ENCODE results near the gene PTPRN2.
"Not testable (repeated sequence)": the region's sequence is repeated elsewhere in the genome, so short reads cannot be mapped to it uniquely, and the experiment has no call there.

Gene PTPRN2

DNA sequence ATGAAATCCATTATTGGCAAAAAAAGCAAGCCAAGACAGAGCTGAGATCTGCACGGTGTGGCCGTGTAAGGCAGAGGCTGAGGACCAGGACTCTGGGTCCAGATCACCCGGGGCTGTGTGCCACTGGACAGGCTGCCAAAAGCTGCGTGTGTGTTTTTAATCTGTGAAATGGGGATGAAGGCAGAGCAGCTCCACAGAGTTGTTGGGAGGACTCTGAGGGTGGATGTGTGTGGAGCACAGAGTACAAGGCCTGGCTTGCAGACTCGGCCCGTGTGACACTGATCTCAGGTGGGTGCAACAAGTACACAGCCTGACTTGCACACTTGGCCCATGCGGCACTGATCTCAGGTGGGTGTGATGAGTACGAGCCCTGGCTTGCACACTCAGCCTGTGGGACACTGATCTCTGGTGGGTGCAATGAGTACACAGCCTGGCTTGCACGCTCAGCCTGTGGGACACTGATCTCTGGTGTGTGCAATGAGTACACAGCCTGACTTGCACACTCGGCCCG, 921.0 kb downstream of the PTPRN2 start:
- H4K91ac ChIP-seq (ENCODE audit: low read depth, low read length, poor library complexity): no peak overlapping the region
- H3K4me3 ChIP-seq (ENCODE audit: low read length in 2 of 2): no peak overlapping the region
- H3K9ac ChIP-seq (ENCODE audit: low read depth, low read length, poor library complexity): no peak overlapping the region
- H3K18ac ChIP-seq (ENCODE audit: low read length): peak overlapping the region; percentile 33
- H3K79me1 ChIP-seq (ENCODE audit: low read depth, low read length): peaks cover 36% of the 10 kb centered on the region
- H3K23ac ChIP-seq (ENCODE audit: low read depth, low read length, poor library complexity): peak overlapping the region; percentile 66
- no peak for DNase-seq (ENCODE audit: low spot score)
- H2BK120ac ChIP-seq (ENCODE audit: low read depth, low read length): no peak overlapping the region
- H3K4ac ChIP-seq (ENCODE audit: low read length): no peak overlapping the region
- no CpG with 5 or more reads among the region's 11 CpGs for WGBS, 2 donors (ENCODE audit: extremely low coverage in 2 of 2, insufficient read length in 2 of 2, insufficient replicate concordance in 1 of 2)
- no peak overlapping the region for H3K4me2 ChIP-seq (ENCODE audit: insufficient read depth, low read length, poor library complexity, severe bottlenecking)
- peaks cover 21 to 97% of the 10 kb centered on the region in 2 donors for H3K36me3 ChIP-seq (replicated peaks in 1 of 2; ENCODE audit: control insufficient read depth in 2 of 2, insufficient read depth in 2 of 2, low read length in 2 of 2)
- H2BK12ac ChIP-seq (ENCODE audit: low read length): no peak overlapping the region
- peaks cover 18 to 33% of the 10 kb centered on the region in 2 donors for H3K4me1 ChIP-seq (ENCODE audit: control insufficient read depth in 2 of 2, insufficient read depth in 1 of 2, low read depth in 1 of 2, low read length in 2 of 2)
- H3K14ac ChIP-seq (ENCODE audit: low read length): peak overlapping the region; percentile 23
- H4K8ac ChIP-seq (ENCODE audit: low read depth, low read length): no peak overlapping the region
- no peaks in the 10 kb centered on the region for H3K9me3 ChIP-seq (replicated peaks in 1 of 2; ENCODE audit: control insufficient read depth in 2 of 2, insufficient read depth in 1 of 2, low read depth in 1 of 2, low read length in 2 of 2)
- H2AK5ac ChIP-seq (ENCODE audit: low read depth, low read length): no peak overlapping the region
- H2BK15ac ChIP-seq (ENCODE audit: low read length): no peak overlapping the region
- no peak overlapping the region for H2BK5ac ChIP-seq (ENCODE audit: low read length)
- peaks cover 0 to 2% (median 0%) of the 10 kb centered on the region in 3 experiments for H3K27me3 ChIP-seq (ENCODE audit: control insufficient read depth in 3 of 3, insufficient read depth in 3 of 3, low read depth in 1 of 3, low read length in 3 of 3)
- no peak overlapping the region for H2AFZ ChIP-seq (ENCODE audit: low read length)
- H3K27ac ChIP-seq (replicated peaks; ENCODE audit: low read length): no peak overlapping the region

DNA sequence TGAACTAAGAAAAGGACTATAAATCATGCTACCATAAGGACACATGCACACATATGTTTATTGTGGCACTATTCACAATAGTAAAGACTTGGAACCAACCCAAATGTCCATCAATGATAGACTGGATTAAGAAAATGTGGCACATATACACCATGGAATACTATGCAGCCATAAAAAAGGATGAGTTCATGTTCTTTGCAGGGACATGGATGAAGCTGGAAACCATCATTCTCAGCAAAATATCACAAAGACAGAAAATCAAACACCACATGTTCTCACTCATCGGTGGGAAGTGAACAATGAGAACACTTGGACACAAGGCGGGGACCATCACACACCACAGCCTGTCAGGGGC, 922.0 kb downstream of the PTPRN2 start:
- not testable (repeated sequence) for H3K9ac ChIP-seq (ENCODE audit: low read depth, low read length, poor library complexity); H3K9me3 ChIP-seq (replicated peaks in 1 of 2; ENCODE audit: control insufficient read depth in 2 of 2, insufficient read depth in 1 of 2, low read depth in 1 of 2, low read length in 2 of 2); H4K8ac ChIP-seq (ENCODE audit: low read depth, low read length); H3K4me3 ChIP-seq (ENCODE audit: low read length in 2 of 2); H2BK5ac ChIP-seq (ENCODE audit: low read length); H2BK15ac ChIP-seq (ENCODE audit: low read length); H3K4me2 ChIP-seq (ENCODE audit: insufficient read depth, low read length, poor library complexity, severe bottlenecking); H3K14ac ChIP-seq (ENCODE audit: low read length); H3K27ac ChIP-seq (replicated peaks; ENCODE audit: low read length); H2BK12ac ChIP-seq (ENCODE audit: low read length); H2AFZ ChIP-seq (ENCODE audit: low read length); H3K23ac ChIP-seq (ENCODE audit: low read depth, low read length, poor library complexity); H2AK5ac ChIP-seq (ENCODE audit: low read depth, low read length); DNase-seq (ENCODE audit: low spot score); H2BK120ac ChIP-seq (ENCODE audit: low read depth, low read length); H3K4ac ChIP-seq (ENCODE audit: low read length); H3K27me3 ChIP-seq (ENCODE audit: control insufficient read depth in 3 of 3, insufficient read depth in 3 of 3, low read depth in 1 of 3, low read length in 3 of 3); H4K91ac ChIP-seq (ENCODE audit: low read depth, low read length, poor library complexity); H3K18ac ChIP-seq (ENCODE audit: low read length)
- H3K4me1 ChIP-seq (ENCODE audit: control insufficient read depth in 2 of 2, insufficient read depth in 1 of 2, low read depth in 1 of 2, low read length in 2 of 2): peaks cover 10 to 26% of the 10 kb centered on the region in 2 donors
- WGBS, 2 donors (ENCODE audit: extremely low coverage in 2 of 2, insufficient read length in 2 of 2, insufficient replicate concordance in 1 of 2): no CpG with 5 or more reads among the region's 2 CpGs
- peaks cover 21 to 97% of the 10 kb centered on the region in 2 donors for H3K36me3 ChIP-seq (replicated peaks in 1 of 2; ENCODE audit: control insufficient read depth in 2 of 2, insufficient read depth in 2 of 2, low read length in 2 of 2)
- H3K79me1 ChIP-seq (ENCODE audit: low read depth, low read length): peaks cover 42% of the 10 kb centered on the region

GRCh38 chr7:157664871-157665633, 922.6 kb downstream of the PTPRN2 start:
- no peak overlapping the region for H4K91ac ChIP-seq (ENCODE audit: low read depth, low read length, poor library complexity)
- H3K4ac ChIP-seq (ENCODE audit: low read length): no peak overlapping the region
- no peak overlapping the region for H3K27ac ChIP-seq (replicated peaks; ENCODE audit: low read length)
- no peak overlapping the region for H3K14ac ChIP-seq (ENCODE audit: low read length)
- no peak overlapping the region for H2BK15ac ChIP-seq (ENCODE audit: low read length)
- peaks cover 21 to 97% of the 10 kb centered on the region in 2 donors for H3K36me3 ChIP-seq (replicated peaks in 1 of 2; ENCODE audit: control insufficient read depth in 2 of 2, insufficient read depth in 2 of 2, low read length in 2 of 2)
- no peak overlapping the region for H2AK5ac ChIP-seq (ENCODE audit: low read depth, low read length)
- H3K18ac ChIP-seq (ENCODE audit: low read length): no peak overlapping the region
- WGBS, 2 donors (ENCODE audit: extremely low coverage in 2 of 2, insufficient read length in 2 of 2, insufficient replicate concordance in 1 of 2): no CpG with 5 or more reads among the region's 21 CpGs
- H3K9ac ChIP-seq (ENCODE audit: low read depth, low read length, poor library complexity): no peak overlapping the region
- H3K79me1 ChIP-seq (ENCODE audit: low read depth, low read length): peaks cover 42% of the 10 kb centered on the region
- no peak for DNase-seq (ENCODE audit: low spot score)
- H2BK5ac ChIP-seq (ENCODE audit: low read length): no peak overlapping the region
- no peak overlapping the region for H3K4me2 ChIP-seq (ENCODE audit: insufficient read depth, low read length, poor library complexity, severe bottlenecking)
- H3K4me1 ChIP-seq (ENCODE audit: control insufficient read depth in 2 of 2, insufficient read depth in 1 of 2, low read depth in 1 of 2, low read length in 2 of 2): peaks cover 7 to 22% of the 10 kb centered on the region in 2 donors
- peaks cover 0 to 2% (median 0%) of the 10 kb centered on the region in 3 experiments for H3K27me3 ChIP-seq (ENCODE audit: control insufficient read depth in 3 of 3, insufficient read depth in 3 of 3, low read depth in 1 of 3, low read length in 3 of 3)
- no peak overlapping the region for H3K23ac ChIP-seq (ENCODE audit: low read depth, low read length, poor library complexity)
- H4K8ac ChIP-seq (ENCODE audit: low read depth, low read length): no peak overlapping the region
- H3K4me3 ChIP-seq (ENCODE audit: low read length in 2 of 2): no peak overlapping the region
- no peak overlapping the region for H2AFZ ChIP-seq (ENCODE audit: low read length)
- no peak overlapping the region for H2BK12ac ChIP-seq (ENCODE audit: low read length)
- H3K9me3 ChIP-seq (replicated peaks in 1 of 2; ENCODE audit: control insufficient read depth in 2 of 2, insufficient read depth in 1 of 2, low read depth in 1 of 2, low read length in 2 of 2): no peaks in the 10 kb centered on the region
- no peak overlapping the region for H2BK120ac ChIP-seq (ENCODE audit: low read depth, low read length)

DNA sequence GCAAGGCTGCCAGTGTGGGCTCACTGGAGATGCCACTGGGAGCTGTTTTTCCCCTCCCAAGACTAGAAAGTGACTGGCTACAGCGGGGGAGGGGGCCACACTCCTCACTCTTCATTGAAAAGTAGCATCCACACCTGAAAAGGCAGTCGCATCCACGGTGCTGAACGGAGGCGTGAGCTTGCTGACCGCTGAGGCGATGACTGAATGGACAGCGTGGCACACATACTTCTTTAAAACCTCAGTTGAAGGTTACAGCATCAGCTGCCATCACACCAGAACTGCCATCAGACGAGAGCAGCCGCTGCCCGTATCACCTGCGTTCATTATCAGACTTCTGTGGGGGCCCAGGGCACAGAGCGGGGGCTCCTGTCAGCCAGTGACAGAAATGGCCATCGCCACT, 923.6 kb downstream of the PTPRN2 start:
- H2AK5ac ChIP-seq (ENCODE audit: low read depth, low read length): no peak overlapping the region
- H2BK12ac ChIP-seq (ENCODE audit: low read length): no peak overlapping the region
- H3K23ac ChIP-seq (ENCODE audit: low read depth, low read length, poor library complexity): no peak overlapping the region
- no peak overlapping the region for H2BK15ac ChIP-seq (ENCODE audit: low read length)
- peaks cover 0 to 2% (median 0%) of the 10 kb centered on the region in 3 experiments for H3K27me3 ChIP-seq (ENCODE audit: control insufficient read depth in 3 of 3, insufficient read depth in 3 of 3, low read depth in 1 of 3, low read length in 3 of 3)
- H3K18ac ChIP-seq (ENCODE audit: low read length): peak overlapping the region; percentile 31
- no peak overlapping the region for H3K4me2 ChIP-seq (ENCODE audit: insufficient read depth, low read length, poor library complexity, severe bottlenecking)
- H3K4ac ChIP-seq (ENCODE audit: low read length): no peak overlapping the region
- no peak overlapping the region for H4K91ac ChIP-seq (ENCODE audit: low read depth, low read length, poor library complexity)
- H2BK120ac ChIP-seq (ENCODE audit: low read depth, low read length): no peak overlapping the region
- peaks cover 19 to 91% of the 10 kb centered on the region in 2 donors for H3K36me3 ChIP-seq (replicated peaks in 1 of 2; ENCODE audit: control insufficient read depth in 2 of 2, insufficient read depth in 2 of 2, low read length in 2 of 2)
- no CpG with 5 or more reads among the region's 14 CpGs for WGBS, 2 donors (ENCODE audit: extremely low coverage in 2 of 2, insufficient read length in 2 of 2, insufficient replicate concordance in 1 of 2)
- no peak overlapping the region for H2AFZ ChIP-seq (ENCODE audit: low read length)
- H3K14ac ChIP-seq (ENCODE audit: low read length): no peak overlapping the region
- no peak overlapping the region for H3K4me3 ChIP-seq (ENCODE audit: low read length in 2 of 2)
- peaks cover 35% of the 10 kb centered on the region for H3K79me1 ChIP-seq (ENCODE audit: low read depth, low read length)
- no peak overlapping the region for H4K8ac ChIP-seq (ENCODE audit: low read depth, low read length)
- no peak for DNase-seq (ENCODE audit: low spot score)
- H3K9ac ChIP-seq (ENCODE audit: low read depth, low read length, poor library complexity): no peak overlapping the region
- no peaks in the 10 kb centered on the region for H3K9me3 ChIP-seq (replicated peaks in 1 of 2; ENCODE audit: control insufficient read depth in 2 of 2, insufficient read depth in 1 of 2, low read depth in 1 of 2, low read length in 2 of 2)
- peaks cover 2 to 13% of the 10 kb centered on the region in 2 donors for H3K4me1 ChIP-seq (ENCODE audit: control insufficient read depth in 2 of 2, insufficient read depth in 1 of 2, low read depth in 1 of 2, low read length in 2 of 2)
- no peak overlapping the region for H2BK5ac ChIP-seq (ENCODE audit: low read length)
- H3K27ac ChIP-seq (replicated peaks; ENCODE audit: low read length): no peak overlapping the region
